GM21515 (cell line): Measurements from ENCODE around the gene JUNB.

Source experiments
- ATAC-seq: cut with Tn5 transposase; IDR thresholded peaks from one replicate; pipeline ENCODE4 v1.9.1; 2021; ENCODE audit not compliant: unreplicated experiment

The JUNB gene

GRCh38 chr19:12773571-12773970 is 17.7 kb upstream of the JUNB start:
- no peak for ATAC-seq

DNA sequence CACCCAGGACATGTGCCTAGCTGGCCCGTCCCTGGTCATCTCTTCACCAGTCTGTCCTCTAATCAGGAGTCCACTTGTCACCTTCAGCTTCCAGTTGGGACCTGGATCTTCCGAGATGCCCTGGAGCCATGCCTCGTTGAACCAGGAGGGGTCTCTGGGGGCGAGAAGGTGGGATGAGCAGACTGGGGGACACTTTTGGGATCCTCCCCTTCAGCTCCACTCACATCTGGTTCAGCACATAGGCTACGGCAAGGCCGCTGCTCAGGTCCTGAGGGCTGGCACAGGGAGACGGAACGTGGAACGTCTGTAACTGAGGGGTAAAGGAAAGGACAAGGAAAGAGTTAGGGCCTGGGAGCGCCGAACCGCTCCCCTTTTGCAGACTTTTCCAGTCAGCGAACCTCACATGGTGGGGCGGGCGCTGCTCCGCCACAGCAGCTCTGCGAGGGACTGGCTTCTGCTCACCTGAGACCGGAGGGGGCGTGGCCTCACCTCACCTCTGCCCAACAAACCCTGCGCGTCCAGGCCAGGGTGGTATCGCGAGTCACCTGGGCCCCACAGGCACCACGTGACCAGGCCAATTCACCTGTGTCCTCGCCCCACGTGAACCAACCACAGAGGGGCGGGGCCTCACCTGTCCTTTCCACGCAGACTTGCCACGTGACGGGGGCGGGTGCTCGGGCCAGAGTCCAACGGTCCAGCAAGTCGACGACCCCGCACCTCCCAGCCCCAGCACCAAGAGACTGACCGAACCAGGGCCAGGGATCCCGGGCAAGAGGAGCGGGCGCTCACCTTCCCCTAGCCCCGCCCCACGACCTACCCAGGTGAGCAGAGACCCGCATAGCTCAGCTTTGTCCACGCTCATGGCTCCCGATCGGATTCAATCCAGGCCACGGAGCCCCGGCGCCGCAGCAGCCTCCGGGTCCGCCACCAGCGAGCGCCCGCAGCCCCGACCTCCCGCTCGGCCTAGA is 16.4 kb upstream of the JUNB start, which contains the start of gene HOOK2:
TSS of gene HOOK2 (minus strand) at position 965 of the 968 bp plus-strand sequence. CDS start at position 862, 103 bp downstream.
- ATAC-seq: peak; percentile 8

- no peak for ATAC-seq
These were observed 13.9 kb upstream of the JUNB start for GRCh38 chr19:12777217-12778016.

DNA sequence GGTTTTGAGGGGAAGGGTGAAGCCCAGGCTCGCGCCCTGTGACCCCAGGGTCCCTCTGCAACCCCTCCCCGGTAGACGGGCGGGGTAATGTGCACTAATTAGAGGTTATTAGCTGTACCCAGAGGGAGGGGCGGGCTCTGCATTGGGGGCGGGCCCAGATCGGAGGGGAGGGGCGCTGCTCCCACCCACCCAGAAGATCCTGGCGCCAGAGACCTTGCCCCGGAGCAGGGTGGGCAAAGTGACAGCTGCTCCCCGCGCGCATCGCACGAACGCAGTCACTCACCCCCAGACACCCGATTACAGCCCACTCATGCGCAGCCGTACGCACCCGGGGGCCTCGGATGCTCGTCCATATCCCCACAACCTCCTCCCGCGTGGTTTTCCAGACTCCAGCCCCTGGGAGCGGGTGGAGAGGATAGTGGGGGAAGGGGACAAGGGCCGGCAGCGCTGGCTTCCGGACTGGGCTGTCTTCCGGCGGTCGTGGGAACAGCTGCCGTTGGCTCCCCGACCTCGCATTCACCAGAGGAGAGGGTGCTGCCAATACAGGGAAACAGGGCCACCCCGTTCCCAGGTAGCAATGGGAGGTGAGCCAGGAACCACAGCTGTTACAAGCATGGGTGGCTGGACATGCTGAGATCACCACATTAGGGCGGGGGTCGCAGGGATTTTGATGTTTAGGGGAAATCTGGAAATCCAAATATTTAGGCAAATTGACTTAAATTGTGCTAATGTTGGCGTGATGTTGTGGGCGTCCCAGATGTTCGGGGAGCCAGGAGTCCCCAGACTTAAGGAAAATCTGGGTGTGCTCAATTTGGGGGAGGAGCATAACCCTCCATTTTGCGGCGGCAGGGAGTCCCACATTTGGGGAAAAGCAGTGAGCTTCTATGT is 13.0 kb upstream of the JUNB start:
- ATAC-seq: no peak

- ATAC-seq: no peak
These were observed 12.5 kb upstream of the JUNB start for GRCh38 chr19:12778905-12779161.

DNA sequence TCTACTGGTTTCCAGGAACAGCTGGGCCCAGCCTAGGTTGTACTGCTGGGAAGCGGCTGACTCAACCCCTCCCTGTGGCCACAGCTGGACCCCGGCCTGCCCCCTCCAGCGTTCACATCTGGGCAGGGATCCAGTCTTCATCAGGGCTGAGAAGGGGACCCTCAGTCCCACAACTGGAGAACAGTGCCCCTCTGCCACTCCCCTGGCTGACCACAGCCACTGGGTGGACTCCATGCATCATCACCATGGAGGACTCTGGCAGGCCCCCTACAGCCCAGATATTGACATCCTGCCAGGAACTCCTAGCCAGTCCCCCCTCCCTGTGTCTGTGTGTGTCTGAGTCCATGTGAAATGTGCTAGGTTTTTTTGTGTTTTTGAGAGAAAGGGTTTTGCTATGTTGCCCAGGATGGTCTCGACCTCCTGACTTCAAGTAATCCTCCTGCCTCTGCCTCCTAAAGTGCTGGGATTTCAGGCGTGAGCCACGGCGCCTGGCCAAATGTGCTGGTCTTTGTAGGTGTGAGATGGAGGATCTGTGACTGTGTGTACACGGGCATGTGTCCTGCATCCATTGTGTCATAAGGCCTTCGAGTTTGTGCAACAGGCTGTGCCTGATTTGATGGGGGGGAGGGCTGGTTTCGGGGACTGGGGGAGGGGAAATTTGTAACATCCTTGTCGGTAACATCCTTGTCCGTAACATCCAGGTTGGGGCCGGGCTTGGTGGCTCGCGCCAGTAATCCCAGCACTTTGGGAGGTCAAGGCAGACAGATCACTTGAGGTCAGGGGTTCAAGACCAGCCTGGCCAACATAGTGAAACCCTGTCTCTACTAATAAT is 11.9 kb upstream of the JUNB start:
- ATAC-seq: no peak

DNA sequence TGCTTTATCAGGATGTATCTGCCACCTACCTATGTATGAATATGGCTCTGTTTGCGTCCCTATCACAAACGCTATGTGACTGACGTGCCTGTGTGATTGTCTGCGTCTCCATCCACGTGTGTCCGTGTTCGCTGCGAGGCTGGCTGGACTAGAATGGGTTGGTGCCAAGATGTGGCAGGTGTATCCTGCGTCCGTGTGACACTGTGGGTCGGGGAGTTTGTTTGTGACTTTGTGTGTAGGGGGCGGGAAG is 9.2 kb upstream of the JUNB start:
- ATAC-seq: no peak

GRCh38 chr19:12782424-12783290 is 8.6 kb upstream of the JUNB start:
- ATAC-seq: peak; percentile 35

DNA sequence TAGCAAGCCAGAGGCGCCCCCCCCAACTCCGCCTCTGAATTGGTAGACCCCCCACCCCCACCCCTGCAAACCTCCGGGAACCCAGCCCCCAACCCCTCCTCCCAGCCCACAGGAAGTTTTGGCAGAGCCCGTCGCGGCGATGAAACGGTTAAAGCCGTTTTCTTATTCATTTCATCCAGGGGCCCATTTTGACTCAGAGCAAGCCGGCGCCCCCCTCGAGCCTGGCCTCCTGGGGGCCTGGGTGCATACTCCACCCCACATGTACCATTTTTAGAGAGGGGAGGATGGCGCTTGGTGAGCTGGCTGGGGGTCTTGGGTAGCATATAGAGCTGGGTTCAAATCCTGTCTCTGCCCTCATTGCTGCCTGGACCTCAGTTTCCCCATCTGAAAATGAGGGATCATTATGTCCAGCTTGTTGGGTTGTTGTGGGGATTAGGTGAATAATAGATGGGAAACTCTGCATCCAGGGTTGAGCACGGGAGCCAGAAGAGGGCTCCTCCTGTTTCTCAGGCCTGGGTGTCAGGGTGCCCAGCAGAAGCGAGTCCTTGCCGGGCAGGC is 7.9 kb upstream of the JUNB start:
- no peak for ATAC-seq

GRCh38 chr19:12783849-12784393 is 7.4 kb upstream of the JUNB start:
- no peak for ATAC-seq

- no peak for ATAC-seq
These were observed 6.9 kb upstream of the JUNB start for GRCh38 chr19:12784394-12784870.

DNA sequence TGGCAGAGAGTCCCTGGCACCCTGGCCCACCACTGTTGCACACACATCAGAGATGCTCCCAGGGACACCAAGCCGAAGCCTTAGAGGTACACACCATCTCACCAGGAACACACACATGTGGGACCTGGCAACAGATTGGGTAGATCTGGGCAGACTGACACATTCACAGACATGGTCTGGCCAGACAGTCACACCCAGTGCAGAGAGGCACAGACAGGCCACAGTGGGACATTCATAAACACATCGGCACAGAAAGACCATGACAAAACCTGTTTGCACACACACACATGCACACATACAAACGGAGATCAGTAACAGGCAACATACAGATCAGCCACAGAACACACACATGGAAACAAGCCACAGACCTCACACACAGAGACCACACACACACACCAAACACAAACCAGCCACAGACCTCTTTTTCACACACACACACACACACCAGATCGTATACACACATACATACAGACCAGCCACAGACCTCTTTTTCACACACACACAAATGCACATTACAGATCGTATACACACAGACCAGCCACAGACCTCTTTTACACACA is 6.3 kb upstream of the JUNB start:
- no peak for ATAC-seq

GRCh38 chr19:12785431-12786031 is 5.8 kb upstream of the JUNB start:
- ATAC-seq: no peak

- ATAC-seq: no peak
These were observed 5.0 kb upstream of the JUNB start for GRCh38 chr19:12786141-12786870.

DNA sequence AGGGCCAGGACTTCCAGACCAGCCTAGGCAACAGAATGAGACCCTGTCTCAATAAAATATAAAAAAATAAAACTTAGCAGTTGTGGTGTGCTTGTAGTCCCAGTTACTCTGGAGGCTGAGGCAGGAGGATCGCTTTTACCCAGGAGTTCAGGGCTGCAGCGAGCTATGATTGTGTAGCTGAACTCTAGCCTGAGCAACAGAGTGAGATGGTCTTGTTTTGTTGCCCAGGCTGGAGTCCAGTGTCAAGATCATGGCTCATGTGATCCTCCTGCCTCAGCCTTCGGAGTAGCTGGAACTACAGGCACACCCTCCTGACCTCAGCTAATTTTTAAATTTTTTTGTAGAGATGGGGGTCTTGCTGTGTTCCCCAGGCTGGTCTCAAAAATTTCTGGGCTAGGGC is 4.3 kb upstream of the JUNB start:
- ATAC-seq: no peak

- ATAC-seq: no peak
These were observed 3.8 kb upstream of the JUNB start for GRCh38 chr19:12787458-12787857.

DNA sequence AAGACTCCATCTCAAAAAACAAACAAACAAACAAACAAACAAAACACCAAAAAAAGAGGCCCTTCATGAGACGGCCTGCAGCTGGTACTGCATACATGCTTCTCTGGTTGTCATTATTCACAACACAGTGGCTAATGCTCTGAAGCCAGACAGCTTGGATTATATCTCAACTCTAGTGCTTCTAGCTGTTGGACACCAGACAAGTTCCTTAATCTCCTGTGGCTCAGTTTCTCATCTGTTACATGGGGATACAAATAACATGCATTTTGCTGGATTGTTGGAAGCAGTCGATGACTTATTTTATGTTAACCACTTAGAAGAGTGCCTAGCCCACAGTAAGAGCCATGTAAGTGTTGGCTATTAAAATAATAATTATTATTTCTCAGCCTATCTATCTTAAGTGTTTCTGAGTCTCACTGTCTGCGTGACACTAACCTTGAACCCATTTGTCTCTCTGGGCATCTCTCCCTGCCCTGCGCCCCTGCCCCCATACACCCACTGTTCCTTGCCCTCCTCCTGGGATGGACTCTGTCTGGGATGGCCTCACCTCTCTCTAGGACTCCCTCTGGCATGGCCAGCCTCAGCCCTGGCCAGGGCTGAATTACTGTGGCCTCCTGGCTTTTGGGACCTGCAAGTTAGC is 3.1 kb upstream of the JUNB start:
- ATAC-seq: no peak
